Thoracic aorta (tissue), 2 donors: ENCODE measurements around the gene AAGAB. TPM values are rescaled to one million over a fixed set of nuclear protein-coding genes. Genes with fewer than 3 reads are reported as not detected.
A peak's percentile ranks its signal among the peaks of the same experiment; 100 is the strongest.

Experiments
- ATAC-seq: fragments of 150-250 bp; one replicate; pipeline ENCODE4 v1.8.0; 2017; ENCODE audit warnings: low read depth; ENCODE audit not compliant: insufficient number of reproducible peaks, low FRiP score
- DNase-seq: peaks from one replicate; pipeline ENCODE4 v3.0.0-alpha.2; 2020; ENCODE audit warnings: low spot score
- H3K27ac ChIP-seq, 2 donors: fragments of 200-600 bp; sonication (generic); 1 replicate in 1 of 2; 2 replicates in 1 of 2; pipeline ENCODE4 v1.5.1; 2016; ENCODE audit warnings: mild to moderate bottlenecking in 2 of 2, moderate library complexity in 2 of 2
- H3K27me3 ChIP-seq: fragments of 200-600 bp; sonication (generic); replicated peaks from 2 replicates; pipeline ENCODE4 v1.6.0; 2016; ENCODE audit warnings: mild to moderate bottlenecking; ENCODE audit not compliant: insufficient read depth
- H3K36me3 ChIP-seq: fragments of 200-600 bp; sonication (generic); one replicate; pipeline ENCODE4 v1.5.1; 2016
- H3K4me1 ChIP-seq, 2 donors: fragments of 200-600 bp; sonication (generic); 1 replicate in 1 of 2; 2 replicates in 1 of 2; pipeline versions ENCODE4 v1.5.1 to v1.6.0; 2016; ENCODE audit warnings: low read depth in 2 of 2, mild to moderate bottlenecking in 1 of 2; ENCODE audit not compliant: control insufficient read depth in 1 of 2
- H3K4me3 ChIP-seq: fragments of 200-600 bp; sonication (generic); 2 replicates; pipeline ENCODE4 v1.5.1; 2016; ENCODE audit warnings: mild to moderate bottlenecking
- H3K9me3 ChIP-seq: fragments of 200-600 bp; sonication (generic); 2 replicates; pipeline ENCODE4 v1.5.1; 2016
- total RNA-seq, 2 donors: library from RNA; depleted of rRNA; stranded (reverse); fragments of >200 nt; gene quantifications; one replicate each; pipeline versions ENCODE4 v1.1.0 to v1.2.3, GENCODE V29; 2016
- TF ChIP-seq, protein P1 (sequence below): fragments of 200-600 bp; sonication (generic); IDR thresholded peaks from one replicate; pipeline ENCODE4 v1.5.1; 2019; ENCODE audit warnings: antibody characterized with exemption

The AAGAB gene
- total RNA-seq, 2 donors from 2014 or later, result 26.0 to 26.7 TPM

DNA sequence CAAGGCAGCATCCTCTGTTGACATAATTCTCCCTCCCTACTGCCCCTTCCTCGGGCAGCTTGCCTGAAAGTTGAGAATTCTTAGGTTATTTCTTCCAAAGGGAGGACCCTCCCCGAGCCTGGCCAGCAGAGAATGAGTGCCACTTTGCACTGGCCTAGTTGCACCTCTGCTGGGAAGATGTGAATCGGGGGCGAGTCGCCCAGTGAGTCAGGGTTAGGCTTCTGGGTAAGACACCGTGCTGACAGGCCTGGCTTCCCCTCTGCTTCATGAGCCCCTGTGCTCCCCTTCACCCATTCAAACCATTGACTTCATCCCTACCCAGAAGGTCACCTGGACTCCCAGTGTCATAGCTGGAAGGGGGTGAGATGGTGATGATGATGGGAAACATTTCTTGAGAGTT lies 82.3 kb downstream of the AAGAB start:
- no peak for DNase-seq
- Histone ChIP-seq H3K4me3 (no peak overlapping the region), H3K4me1 (peaks cover 23 to 41% of the 10 kb centered on the region in 2 donors), H3K27ac (no peak overlapping the region), H3K9me3 (no peaks in the 10 kb centered on the region), H3K36me3 (peaks cover 17% of the 10 kb centered on the region), H3K27me3 (no peaks in the 10 kb centered on the region)
- ATAC-seq, result no peak
- TF ChIP-seq, protein P1, sequence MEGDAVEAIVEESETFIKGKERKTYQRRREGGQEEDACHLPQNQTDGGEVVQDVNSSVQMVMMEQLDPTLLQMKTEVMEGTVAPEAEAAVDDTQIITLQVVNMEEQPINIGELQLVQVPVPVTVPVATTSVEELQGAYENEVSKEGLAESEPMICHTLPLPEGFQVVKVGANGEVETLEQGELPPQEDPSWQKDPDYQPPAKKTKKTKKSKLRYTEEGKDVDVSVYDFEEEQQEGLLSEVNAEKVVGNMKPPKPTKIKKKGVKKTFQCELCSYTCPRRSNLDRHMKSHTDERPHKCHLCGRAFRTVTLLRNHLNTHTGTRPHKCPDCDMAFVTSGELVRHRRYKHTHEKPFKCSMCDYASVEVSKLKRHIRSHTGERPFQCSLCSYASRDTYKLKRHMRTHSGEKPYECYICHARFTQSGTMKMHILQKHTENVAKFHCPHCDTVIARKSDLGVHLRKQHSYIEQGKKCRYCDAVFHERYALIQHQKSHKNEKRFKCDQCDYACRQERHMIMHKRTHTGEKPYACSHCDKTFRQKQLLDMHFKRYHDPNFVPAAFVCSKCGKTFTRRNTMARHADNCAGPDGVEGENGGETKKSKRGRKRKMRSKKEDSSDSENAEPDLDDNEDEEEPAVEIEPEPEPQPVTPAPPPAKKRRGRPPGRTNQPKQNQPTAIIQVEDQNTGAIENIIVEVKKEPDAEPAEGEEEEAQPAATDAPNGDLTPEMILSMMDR, result no peak

GRCh38 chr15:67171471-67171870 lies 83.0 kb downstream of the AAGAB start:
- DNase-seq (no peak), ATAC-seq (no peak)
- Histone ChIP-seq H3K27ac (no peak overlapping the region), H3K4me3 (no peak overlapping the region), H3K9me3 (no peaks in the 10 kb centered on the region), H3K4me1 (peaks cover 28 to 41% of the 10 kb centered on the region in 2 donors), H3K36me3 (peaks cover 18% of the 10 kb centered on the region), H3K27me3 (no peaks in the 10 kb centered on the region)
- TF ChIP-seq, protein P1, result no peak

DNA sequence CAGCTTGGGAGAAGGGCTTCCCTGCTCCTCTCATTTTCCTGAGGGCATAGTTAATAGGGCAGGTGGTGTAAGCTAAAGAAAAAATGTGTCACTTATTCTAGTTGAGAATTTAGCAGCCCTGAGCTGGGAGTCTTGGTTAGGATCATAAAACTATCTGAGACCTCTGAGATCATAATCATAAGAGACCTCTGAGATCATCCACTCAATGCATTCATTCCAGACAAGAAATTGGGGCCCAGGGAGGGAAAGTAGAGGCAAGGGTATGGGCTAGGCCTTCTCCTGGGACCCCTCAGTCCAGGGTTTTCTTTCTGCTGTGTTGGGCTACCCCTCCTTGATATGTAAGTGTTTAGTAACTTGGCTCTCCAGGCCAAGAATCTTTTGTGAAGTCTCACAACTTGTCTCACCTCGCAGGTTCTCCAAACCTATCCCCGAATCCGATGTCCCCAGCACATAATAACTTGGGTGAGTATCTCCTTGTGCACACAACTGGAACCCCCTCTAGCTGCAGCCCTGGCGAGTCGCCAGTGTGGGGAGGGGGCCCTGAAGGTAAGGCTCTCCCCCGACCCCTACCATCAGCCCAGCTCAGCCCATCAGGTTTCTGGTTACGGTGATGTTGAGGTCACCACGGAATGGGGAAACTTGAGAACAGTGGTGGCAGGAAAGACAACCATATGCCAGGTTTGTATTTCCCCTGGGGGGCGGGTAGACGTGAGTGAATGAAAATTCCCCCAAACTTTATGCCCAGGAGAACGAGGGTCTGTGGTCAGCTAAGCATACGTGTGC lies 84.1 kb downstream of the AAGAB start:
- ATAC-seq (no peak), DNase-seq (no peak)
- Histone ChIP-seq H3K36me3 (peaks cover 18% of the 10 kb centered on the region), H3K27me3 (no peaks in the 10 kb centered on the region), H3K4me1 (peaks cover 22 to 41% of the 10 kb centered on the region in 2 donors), H3K9me3 (no peaks in the 10 kb centered on the region), H3K4me3 (no peak overlapping the region), H3K27ac (no peak overlapping the region)
- TF ChIP-seq, protein P1, result no peak

DNA sequence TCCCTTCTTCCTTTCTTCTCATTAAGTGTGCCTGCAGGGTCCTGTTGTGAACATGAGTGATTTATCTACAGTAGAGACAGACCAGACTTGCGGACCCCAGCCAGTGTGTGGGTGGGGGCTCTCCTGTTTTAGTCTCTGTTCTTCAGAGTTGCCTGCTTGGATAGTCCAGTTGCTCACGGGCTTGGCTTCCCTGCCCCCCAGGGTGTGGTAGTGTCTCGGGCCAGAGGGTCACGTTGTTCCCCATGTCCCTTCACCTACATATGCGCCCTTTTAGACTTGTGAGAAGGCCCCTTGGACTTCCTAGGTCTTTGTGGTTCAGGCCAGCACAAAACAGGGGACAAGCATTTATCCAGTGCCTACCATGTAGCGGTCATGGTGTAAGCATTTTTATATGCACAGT lies 85.8 kb downstream of the AAGAB start:
- no peak for ATAC-seq
- Histone ChIP-seq H3K36me3 (peaks cover 18% of the 10 kb centered on the region), H3K4me1 (peaks cover 33 to 50% of the 10 kb centered on the region in 2 donors), H3K27me3 (no peaks in the 10 kb centered on the region), H3K4me3 (no peak overlapping the region), H3K27ac (no peak overlapping the region), H3K9me3 (no peaks in the 10 kb centered on the region)
- DNase-seq, result no peak
- TF ChIP-seq, protein P1, result no peak

- Histone ChIP-seq H3K36me3 (peaks cover 18% of the 10 kb centered on the region), H3K27ac (peak overlapping the region; percentile 59 to 89), H3K4me1 (peaks cover 33 to 55% of the 10 kb centered on the region in 2 donors), H3K27me3 (no peaks in the 10 kb centered on the region), H3K9me3 (no peaks in the 10 kb centered on the region), H3K4me3 (no peak overlapping the region)
- TF ChIP-seq, protein P1, result no peak
- DNase-seq, result no peak
- ATAC-seq, result no peak
These were observed 87.4 kb downstream of the AAGAB start for GRCh38 chr15:67167091-67167490.
